T follicular helper cell (primary cell): ENCODE data around the gene SLA2.

Source experiments
- DNase-seq: peaks from one replicate; pipeline ENCODE4 v3.0.0-alpha.2; 2020; ENCODE audit warnings: low read depth

SLA2 gene

GRCh38 chr20:36607586-36608387 is 38.2 kb downstream of the SLA2 start:
- no peak for DNase-seq

DNA sequence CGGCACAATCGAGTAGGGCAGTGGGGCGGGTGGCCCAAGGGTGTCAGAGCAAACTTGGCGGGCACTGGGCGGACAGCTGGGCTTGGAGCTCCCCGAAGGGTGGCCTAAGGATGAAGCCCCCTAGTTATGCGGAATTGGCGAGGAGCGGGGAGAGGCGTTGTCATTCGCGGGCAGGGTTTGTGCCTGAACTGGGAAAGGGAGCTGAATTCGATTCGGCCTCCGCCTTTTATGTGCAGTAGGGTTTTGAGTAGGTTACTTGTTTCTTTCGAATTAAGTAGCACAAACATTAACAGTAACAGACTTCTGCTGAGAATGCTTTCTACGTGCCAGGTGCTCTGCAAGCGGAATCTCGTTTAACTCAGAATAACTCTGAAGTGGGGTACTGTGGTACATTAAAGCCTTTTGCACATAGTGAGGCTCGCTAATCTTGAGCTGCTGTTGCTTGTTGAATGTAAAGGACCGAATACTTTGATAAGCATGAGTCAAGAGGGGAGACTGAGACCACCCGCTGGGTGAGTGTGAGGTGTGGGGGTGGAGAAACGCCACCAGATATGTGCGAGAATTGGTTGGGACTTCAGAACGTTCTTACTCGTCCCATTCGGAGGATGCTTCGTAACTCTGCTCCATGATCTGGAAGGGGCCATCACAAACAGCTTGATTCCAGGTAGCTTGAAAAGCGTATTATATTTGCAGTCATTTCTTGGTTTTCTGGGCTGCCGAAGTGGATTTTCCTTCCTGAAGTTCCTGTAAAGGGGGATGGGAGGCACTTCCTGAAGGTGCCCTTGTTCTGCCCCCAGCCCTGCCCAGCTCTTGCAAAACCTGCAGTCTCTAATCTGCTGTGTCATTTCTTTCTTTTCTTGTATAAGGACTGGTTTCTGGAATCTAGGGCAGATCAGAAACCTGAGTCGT is 39.6 kb downstream of the SLA2 start:
- no peak for DNase-seq

DNA sequence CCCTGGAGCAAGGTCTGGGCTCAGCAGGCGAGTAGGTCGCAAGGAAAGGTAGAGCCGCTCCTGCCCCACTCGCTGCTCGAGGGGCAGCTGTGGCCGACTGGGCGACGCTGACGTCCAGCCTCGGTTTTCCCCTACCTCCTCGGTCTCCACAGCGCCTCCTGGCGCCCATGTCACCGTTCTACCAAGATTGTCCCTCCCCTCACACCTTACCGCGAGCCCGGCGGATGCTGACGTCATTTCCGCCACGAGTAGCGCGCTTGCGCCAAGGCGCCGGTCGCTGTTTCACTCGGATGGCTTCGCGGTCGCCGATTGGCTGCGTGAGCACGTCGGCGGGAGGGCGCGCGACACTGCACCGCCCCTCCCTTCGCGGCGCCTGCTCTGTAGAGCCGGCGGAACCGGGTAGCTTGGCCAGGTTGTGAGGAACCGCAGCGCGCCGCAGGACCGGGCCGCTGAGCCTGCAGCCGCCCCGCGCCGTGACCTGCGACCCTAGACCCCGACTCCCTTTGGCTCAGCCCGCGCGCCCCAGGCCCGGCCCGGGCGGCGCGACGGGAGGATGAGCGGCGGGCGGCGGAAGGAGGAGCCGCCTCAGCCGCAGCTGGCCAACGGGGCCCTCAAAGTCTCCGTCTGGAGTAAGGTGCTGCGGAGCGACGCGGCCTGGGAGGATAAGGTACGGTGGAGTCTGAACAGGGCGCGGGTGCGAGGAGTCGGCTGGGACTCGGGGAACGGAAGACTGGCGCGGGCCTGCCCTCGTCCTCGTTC is 40.4 kb downstream of the SLA2 start, which contains the start of gene RAB5IF:
RAB5IF (plus strand) TSS at position 381 of the 759 bp plus-strand sequence; CDS start at position 554, 173 bp downstream.
- DNase-seq, result peak; percentile 99

- DNase-seq, result peak; percentile 48
These were observed 41.0 kb downstream of the SLA2 start for GRCh38 chr20:36604952-36605398.

GRCh38 chr20:36601540-36601939 is 44.5 kb downstream of the SLA2 start:
- no peak for DNase-seq

- no peak for DNase-seq
These were observed 46.1 kb downstream of the SLA2 start for GRCh38 chr20:36599912-36600345.

DNA sequence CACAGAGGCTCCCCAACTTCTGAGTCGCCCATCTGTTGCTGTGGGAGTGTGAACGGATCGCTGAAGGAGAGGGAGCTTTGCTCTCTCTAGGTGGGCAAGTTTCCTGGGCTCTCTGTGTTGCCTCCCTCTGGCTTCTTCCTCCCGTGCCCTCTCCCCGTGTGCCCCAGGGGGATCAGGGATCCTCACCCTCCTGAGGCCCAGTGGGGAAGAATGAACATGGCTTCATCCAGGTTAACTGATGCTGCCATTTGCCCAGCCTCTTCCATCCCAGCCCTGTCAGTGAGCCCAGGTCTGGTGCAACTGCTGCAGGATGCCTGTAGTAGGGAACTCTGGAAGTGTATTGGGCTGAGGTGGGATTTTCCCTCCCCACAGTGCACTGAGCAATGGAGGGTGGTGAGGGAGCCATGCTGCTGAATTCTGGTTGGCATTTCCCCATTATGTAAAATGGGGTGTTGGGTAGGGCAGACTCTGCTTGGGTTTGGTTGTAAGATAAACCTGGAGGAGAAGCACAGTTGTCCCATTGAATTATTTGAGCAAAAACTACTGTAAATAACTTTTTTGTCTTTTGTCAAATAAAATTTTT is 52.6 kb downstream of the SLA2 start:
- DNase-seq, result no peak

DNA sequence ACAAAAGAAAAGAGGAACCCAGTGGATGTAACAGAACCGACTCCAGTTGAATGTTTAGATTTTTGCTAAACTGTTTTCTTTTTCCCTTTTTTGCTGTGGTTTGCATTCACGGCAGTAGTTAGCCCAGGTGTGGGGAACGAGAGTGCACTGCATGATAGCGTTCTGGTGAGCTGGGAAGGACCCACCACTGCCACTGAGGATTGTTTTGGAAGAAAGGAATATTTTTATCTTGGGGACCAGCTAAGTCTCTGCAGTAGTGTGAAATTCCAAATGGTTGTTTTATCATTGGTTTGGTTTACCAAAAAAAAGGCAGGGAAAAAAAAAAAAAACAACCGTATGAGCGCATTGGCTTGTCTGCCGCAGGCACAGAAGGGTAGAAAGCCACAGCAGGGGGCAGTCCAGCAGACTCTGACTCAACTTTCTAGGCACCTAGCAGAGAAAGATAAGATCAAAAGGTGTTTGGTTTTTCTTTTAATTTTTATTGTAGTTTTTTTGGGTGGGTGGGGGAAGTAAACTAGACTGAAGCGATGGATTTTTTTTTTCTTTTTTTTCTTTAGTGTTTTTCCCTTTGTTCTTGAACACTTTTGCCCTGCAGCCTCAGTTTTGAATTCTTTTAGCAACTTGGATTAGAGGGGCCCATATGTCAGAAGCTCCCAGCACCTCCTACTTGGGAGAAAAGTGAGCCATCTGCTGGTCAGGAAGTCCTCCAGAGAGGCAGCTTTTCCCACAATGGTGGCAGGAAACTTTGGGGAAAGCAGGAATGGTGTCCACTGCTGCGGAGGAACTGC is 53.9 kb downstream of the SLA2 start:
- DNase-seq, result peak; percentile 40

DNA sequence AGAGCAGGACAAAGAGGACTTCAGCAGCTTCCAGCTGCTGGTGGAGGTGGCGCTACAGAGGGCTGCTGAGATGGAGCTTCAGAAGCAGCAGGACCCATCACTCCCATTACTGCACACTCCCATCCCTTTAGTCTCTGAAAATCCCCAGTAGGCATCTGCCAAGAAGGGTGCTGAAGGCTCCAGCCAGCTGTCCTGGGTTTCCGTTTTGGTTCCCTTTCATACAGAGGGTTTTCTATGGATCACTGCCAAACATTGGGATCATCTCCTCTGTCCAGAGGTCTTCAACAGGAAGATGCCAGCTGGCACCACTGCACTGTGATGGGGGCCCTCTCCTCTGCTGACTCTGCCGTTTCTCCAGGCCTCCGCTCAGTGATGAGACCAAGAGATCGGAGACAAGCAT is 54.7 kb downstream of the SLA2 start:
- DNase-seq, result no peak

- DNase-seq, result no peak
These were observed 58.5 kb downstream of the SLA2 start for GRCh38 chr20:36587388-36588070.

- DNase-seq, result no peak
These were observed 60.4 kb downstream of the SLA2 start for GRCh38 chr20:36585410-36586125.

DNA sequence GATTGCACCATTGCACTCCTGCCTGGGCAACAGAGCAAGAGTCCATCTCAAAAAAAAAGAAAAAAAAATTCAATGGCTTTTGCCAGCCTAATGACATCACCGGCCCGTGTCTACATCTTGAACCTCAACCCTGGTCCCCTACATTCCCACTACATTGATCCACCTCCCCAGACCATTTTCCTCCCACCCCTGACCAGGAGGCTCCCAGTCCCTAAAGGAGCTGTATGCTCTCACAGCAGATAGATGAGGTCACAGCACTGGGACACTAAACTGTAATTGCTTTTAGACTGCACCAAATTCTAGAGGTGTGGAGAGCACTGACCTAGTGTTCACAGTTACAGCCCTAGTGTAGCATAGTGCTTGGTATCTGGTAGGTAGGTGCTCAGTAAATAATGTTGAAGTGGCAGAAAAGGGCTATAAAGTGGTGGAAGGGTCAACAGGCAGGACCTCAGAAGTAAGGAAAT is 61.9 kb downstream of the SLA2 start:
- DNase-seq, result no peak

GRCh38 chr20:36582821-36583220 is 63.2 kb downstream of the SLA2 start:
- no peak for DNase-seq

DNA sequence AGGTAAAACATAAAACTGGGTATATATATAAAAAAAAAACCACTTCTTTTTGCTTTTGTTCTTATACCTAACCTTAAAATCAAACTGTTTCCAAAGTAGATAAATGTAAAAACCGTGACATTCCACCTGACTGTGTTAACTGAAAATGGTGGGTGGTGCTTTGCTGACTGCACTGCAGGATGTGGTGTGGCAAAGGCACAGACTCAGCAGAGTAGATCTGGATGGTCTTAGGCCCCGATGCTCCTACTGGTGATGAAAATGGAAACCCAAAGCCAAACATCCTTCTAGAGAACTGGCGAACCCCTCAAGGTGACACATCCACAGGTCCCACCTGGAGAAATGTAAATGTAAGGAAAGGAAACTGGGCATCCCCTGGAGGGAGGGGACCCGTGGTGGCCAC is 63.7 kb downstream of the SLA2 start:
- DNase-seq, result no peak

GRCh38 chr20:36579996-36580545 is 65.9 kb downstream of the SLA2 start:
- no peak for DNase-seq

GRCh38 chr20:36578356-36579041 is 67.5 kb downstream of the SLA2 start:
- no peak for DNase-seq

GRCh38 chr20:36576081-36576445 is 69.9 kb downstream of the SLA2 start:
- DNase-seq, result no peak

GRCh38 chr20:36574366-36575135 is 71.4 kb downstream of the SLA2 start:
- peak; percentile 47 for DNase-seq
